ENCODE data around the gene TUBB. TPM values are rescaled to one million over a fixed set of nuclear protein-coding genes. Genes with fewer than 3 reads are reported as not detected.
"Not testable (repeated sequence)": the region's sequence is repeated elsewhere in the genome, so short reads cannot be mapped to it uniquely, and the experiment has no call there.

Gene TUBB
- total and polyA plus RNA-seq, 12 donors = 144 to 440 (median 189) TPM

- Histone ChIP-seq H3K4me3 (peak overlapping the region; percentile 57 to 92 (median 69)), H3K36me3 (peaks cover 0 to 39% (median 27%) of the 10 kb centered on the region in 9 donors), H3K4me1 (peaks cover 4 to 34% (median 31%) of the 10 kb centered on the region in 9 donors), H3K27ac (peak overlapping the region; percentile 65 to 99 (median 94)), H3K9me3 (no peaks in the 10 kb centered on the region), H3K27me3 (no peaks in the 10 kb centered on the region)
- ATAC-seq (no peak), DNase-seq (no peak)
- WGBS, 2 donors = 2% methylated on average over 8 of the region's 8 CpGs
- intact Hi-C loops (cut with DNase I) = loop anchor here in 3 of 10 donors (1.0 to 2.0 kb wide), 4 partner anchors 26 to 30 kb away; partner anchors contain the start of gene NRM (in 2 of the 3)
- no peak for TF ChIP-seq CTCF (IDR thresholded peaks at IDR 0.05)
Measured at GRCh38 chr6:30716879-30717128, 3.3 kb upstream of the TUBB start.

GRCh38 chr6:30717129-30717844 lies 2.9 kb upstream of the TUBB start, which contains the start of gene MDC1:
Gene MDC1, minus strand, starts transcription at chr6:30717281. Its CDS starts 2,106 bp downstream, at chr6:30715175.
- H3K4me3 ChIP-seq = peak within 1 kb of the TSS; percentile 57 to 92 (median 69)
- peak within 1 kb of the TSS; percentile 76 to 99 (median 94) for H3K27ac ChIP-seq
- DNase-seq (peak; percentile 99 to 100), ATAC-seq (peak; percentile 83 to 93 (median 86))
- peaks cover 5 to 39% (median 36%) of the 10 kb centered on the region in 9 donors for H3K4me1 ChIP-seq
- H3K9me3 ChIP-seq = no peaks in the 10 kb centered on the region
- intact Hi-C loops (cut with DNase I) = loop anchor here in 3 of 10 donors (1.0 to 2.0 kb wide), 4 partner anchors 26 to 30 kb away; partner anchors contain the start of gene NRM (in 2 of the 3)
- no peaks in the 10 kb centered on the region for H3K27me3 ChIP-seq
- H3K36me3 ChIP-seq = peaks cover 0 to 39% (median 23%) of the 10 kb centered on the region in 9 donors
- peak; percentile 7 to 52 (median 44) for TF ChIP-seq CTCF (IDR thresholded peaks at IDR 0.05)
- 0 to 1% methylated on average over 48 of the region's 48 CpGs for WGBS, 2 donors

GRCh38 chr6:30717845-30718720 lies 2.1 kb upstream of the TUBB start:
- intact Hi-C loops (cut with DNase I) = loop anchor here in 3 of 10 donors (1.0 to 2.0 kb wide), 4 partner anchors 27 to 31 kb away; partner anchors contain the start of gene NRM (in 2 of the 3)
- 75 to 78% methylated on average over 37 of the region's 37 CpGs for WGBS, 2 donors
- H3K27me3 ChIP-seq, DNase-seq, H3K9me3 ChIP-seq, ATAC-seq: not testable (repeated sequence)
- Histone ChIP-seq H3K27ac (peak overlapping the region; percentile 67 to 99 (median 94)), H3K4me3 (peak overlapping the region; percentile 5 to 92 (median 64)), H3K36me3 (peaks cover 0 to 39% (median 22%) of the 10 kb centered on the region in 9 donors), H3K4me1 (peaks cover 7 to 47% (median 44%) of the 10 kb centered on the region in 9 donors)

- no peak for TF ChIP-seq CTCF (IDR thresholded peaks at IDR 0.05)
- Histone ChIP-seq H3K27me3 (no peaks in the 10 kb centered on the region), H3K27ac (peak overlapping the region; percentile 68 to 99 (median 96)), H3K9me3 (no peaks in the 10 kb centered on the region), H3K4me3 (peak overlapping the region in 9 of 10 donors; percentile 67 to 98 (median 88)), H3K4me1 (peaks cover 7 to 60% (median 54%) of the 10 kb centered on the region in 9 donors), H3K36me3 (peaks cover 0 to 39% (median 25%) of the 10 kb centered on the region in 9 donors)
- ATAC-seq (no peak), DNase-seq (no peak)
- 25 to 26% methylated on average over 8 of the region's 8 CpGs for WGBS, 2 donors
- intact Hi-C loops (cut with DNase I) = no loop called here
Measured at GRCh38 chr6:30719356-30719755, 796 bp upstream of the TUBB start.

Data from heart right ventricle (tissue), 16 donors.